Suppressor macrophage treated with lipopolysaccharide for 1 hour (primary cell): Measurements from ENCODE around the gene PLEKHA5.
"Not testable (repeated sequence)": the region's sequence is repeated elsewhere in the genome, so short reads cannot be mapped to it uniquely, and the experiment has no call there.

Experiments used
- DNase-seq, 3 donors: peaks; one replicate each; pipeline ENCODE4 v3.0.0-alpha.2; 2020 to 2022

Gene PLEKHA5

GRCh38 chr12:19168644-19169043 lies 39.1 kb downstream of the PLEKHA5 start:
- no peak for DNase-seq

DNA sequence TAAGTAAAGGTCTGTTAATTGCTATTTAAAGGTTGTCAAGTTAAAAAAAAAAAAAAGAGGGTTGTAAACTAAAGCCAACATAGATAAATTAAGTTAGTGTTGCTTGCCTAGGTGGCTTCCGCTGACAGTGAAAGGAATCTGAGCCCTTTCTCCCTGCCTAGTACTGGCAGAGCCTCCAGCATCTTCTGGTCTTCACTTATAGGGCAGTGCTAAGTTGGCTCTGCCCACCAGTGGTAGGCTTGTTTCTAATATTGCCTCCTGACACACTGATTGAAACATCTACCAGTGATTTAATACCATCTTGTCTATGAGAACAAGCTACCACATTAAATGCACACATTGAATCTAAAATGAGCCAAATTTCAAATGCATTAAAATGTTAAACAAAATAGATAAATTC lies 39.7 kb downstream of the PLEKHA5 start:
- DNase-seq, result no peak

- not testable (repeated sequence) for DNase-seq
These were observed 40.8 kb downstream of the PLEKHA5 start for GRCh38 chr12:19170286-19170685.

- DNase-seq, result no peak
These were observed 42.2 kb downstream of the PLEKHA5 start for GRCh38 chr12:19171731-19172130.

DNA sequence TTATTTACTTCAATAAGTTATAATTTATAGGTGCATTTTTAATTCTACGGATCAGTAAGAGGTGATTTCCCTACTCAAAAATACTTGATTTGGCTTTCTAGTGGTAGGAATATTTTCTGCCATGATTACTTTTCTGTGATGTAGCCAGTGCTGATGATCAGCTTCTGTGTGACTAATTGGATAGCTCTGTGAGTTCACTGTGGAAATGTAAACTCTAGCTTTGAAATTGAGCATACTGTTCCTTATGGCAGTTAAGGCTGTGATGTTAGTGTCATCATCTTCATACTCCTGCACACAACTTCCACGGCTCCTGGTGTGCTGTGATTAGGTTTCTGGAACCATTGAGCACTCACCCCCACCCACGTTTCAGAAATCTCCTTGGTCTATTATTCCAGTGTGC lies 48.2 kb downstream of the PLEKHA5 start:
- no peak for DNase-seq

- DNase-seq, result no peak
These were observed 50.5 kb downstream of the PLEKHA5 start for GRCh38 chr12:19179986-19180385.

DNA sequence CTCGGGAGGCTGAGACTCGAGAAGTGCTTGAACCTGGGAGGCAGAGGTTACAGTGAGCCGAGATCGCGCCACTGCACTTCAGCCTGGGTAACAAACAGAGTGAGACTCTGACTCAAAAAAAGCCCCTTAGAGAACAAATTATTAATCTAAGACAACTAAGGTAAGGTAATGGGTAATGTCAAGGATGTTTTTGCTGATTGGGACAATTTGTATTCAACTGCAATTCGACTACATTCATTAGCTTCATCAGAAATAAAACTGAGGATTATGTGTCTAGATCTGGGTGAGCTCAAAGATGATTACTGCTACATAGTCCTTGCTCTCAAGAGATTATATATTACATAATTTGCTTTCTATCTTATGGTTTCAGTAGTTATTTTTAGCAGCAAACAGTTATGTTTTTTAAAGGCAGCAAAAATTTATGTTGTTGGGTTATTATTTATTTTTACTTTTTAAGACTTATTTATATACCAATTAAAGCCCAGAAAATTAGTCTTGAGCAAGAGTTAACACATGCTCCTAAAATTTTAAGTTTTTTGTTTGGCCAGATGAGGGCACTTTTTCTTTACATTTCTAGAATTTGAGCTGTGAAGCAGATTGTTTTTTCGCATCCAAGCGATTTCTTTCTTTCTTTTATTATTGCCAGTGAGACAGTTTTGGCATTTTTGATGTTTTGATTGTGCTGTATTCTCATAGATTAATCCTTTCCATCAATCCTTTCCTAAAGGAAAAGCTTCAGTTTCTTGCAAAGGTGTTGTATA lies 52.3 kb downstream of the PLEKHA5 start:
- peak; percentile 15 to 55 (median 40) for DNase-seq

DNA sequence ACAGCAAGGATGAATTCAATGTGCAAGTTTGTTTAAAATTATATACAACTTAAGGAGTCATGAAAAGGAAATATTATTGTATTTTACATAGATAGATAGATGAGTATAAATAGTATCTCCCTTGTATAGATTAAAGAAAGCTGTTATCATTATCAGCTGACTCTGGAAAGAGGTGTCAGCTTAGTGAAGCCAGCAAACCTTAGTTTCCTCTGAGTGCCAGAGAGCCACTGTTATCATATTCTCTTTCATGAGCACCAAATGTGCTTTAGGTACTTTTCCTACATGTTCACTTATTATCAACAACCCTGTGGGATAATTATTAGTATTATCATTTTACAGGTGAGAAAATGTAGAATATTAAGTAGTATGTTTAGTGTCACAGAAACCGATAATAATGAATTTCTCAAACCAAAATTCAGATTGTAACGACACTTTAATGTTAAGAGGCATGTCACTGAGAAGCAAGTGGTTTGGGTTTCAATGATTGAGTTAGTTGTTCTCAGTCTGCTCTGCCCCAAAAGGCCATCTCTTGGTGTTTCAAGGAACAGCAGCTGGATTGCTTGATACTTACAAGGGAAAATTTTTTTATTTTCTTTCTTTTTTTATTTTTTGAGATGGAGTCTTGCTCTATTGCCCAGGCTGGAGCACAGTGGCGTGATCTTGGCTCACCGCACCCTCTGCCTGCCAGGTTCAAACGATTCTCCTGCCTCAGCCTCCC lies 53.7 kb downstream of the PLEKHA5 start:
- DNase-seq, result no peak

DNA sequence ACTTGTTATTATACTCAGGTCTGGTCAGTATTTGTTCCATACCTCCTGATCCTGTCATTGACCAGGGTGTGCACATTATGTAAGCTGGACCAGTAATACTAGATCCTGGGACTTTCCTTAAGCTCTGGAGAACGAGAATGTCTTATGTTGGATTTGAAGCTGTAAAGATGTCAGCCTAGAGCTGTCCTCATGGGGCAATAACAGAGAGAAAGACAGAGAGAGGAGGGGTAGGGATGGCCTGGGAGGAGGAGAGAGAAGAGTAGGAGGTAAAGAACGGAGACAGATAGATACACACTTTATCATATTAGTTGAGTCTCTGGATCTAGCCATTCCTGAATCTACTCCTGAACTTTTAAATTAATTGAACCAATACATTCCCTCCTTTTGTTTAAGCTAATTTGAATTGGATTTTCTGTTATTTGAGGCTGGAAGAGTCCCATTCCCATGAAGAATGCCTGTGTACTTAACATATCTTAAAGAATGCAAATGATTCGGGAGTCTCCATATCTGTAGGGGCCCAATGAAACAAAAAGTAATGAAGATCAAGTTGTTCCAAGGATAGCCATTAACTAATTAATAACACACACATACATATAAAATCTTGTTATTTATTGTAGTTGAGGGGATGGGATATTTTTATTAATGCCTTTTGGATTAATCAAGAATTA lies 55.9 kb downstream of the PLEKHA5 start:
- no peak for DNase-seq

DNA sequence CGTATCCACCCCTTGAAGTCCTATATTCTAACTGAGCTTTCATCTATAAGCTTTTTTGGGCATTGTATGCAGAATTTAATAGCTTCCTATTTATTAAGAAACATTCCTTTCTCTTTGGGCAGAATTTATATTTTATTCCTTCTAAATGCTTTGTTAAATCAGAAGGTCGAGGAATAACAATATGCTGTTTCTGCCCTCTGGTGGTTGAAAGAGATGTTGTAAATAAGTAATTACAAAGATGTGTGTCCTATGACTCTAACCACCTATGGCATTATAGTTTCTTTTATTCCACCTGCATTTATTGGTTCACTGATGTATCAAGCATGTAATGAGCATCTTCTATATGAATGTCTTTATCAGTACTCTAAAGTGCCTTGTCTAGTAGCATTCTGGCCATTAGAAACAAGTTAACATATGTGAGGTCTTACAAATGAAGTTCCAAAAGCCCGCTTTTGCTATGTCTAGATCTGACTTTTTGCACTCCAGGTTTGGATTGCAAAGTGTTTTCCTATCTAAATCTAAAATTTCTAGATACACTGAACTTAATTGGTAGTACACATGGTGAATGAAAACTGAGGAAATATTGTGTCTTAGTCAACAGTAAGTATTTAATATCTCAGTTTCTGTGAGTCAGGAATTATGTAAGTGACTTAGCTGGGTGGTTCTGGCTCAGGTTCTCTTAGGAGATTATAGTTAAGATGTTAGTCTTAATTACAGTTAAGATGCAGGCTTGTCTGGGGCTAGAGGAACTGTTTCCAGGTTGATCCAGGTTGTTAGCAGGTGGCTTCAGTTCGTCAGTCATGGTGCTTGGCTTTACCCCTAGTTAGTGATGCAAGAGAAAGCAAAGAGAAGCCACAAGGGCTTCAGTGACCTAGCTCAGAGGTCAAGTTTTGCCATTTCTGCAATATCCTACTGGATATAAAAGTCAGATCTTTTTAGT lies 57.5 kb downstream of the PLEKHA5 start:
- peak; percentile 58 to 73 (median 60) for DNase-seq

- DNase-seq, result no peak
These were observed 60.0 kb downstream of the PLEKHA5 start for GRCh38 chr12:19189522-19189921.

GRCh38 chr12:19190292-19191031 lies 60.9 kb downstream of the PLEKHA5 start:
- DNase-seq, result peak; percentile 58 to 87 (median 85)

DNA sequence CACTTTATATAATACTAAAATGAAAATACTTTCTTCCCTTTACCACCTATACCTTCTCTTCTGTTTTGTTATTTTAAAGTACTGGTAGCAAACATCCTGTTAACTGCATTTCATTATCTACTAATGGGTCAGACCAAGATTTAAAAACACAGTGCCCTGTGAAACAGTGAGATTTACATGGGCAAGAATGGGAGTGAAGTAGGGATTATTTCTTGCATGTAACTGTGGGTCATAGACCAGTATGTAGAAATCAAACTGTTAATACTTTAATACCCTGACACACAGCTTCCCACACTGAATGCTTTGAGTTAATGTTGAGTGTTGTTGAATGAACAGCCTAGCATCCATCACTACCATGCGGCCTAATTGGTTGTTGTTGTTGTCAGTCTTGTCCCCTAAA lies 61.6 kb downstream of the PLEKHA5 start:
- DNase-seq, result peak in 1 of 3 donors; percentile 17

GRCh38 chr12:19191563-19191962 lies 62.0 kb downstream of the PLEKHA5 start:
- no peak for DNase-seq

GRCh38 chr12:19192710-19193109 lies 63.2 kb downstream of the PLEKHA5 start:
- DNase-seq, result no peak

GRCh38 chr12:19194963-19195362 lies 65.4 kb downstream of the PLEKHA5 start:
- DNase-seq, result no peak

- DNase-seq, result peak in 1 of 3 donors; percentile 3
These were observed 67.6 kb downstream of the PLEKHA5 start for GRCh38 chr12:19196959-19197630.

DNA sequence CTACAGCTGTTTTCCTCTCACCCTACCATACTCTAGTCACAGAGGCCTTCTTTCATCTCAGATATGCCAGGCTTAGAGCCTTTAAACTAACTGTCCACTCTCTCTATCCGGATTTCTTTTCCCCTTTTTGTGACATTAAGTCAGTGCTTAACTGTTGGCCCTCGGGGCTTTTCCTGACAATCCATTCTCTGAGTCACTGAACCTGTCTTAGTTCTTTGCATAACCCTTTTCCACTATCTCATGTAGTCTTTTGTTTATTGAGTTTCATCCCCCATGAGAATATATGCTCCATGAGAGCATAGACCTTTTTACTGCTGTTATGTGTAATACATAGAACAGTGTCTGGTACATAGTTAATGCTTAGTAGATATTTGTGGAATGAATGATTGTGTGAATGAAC lies 68.7 kb downstream of the PLEKHA5 start:
- DNase-seq, result no peak

DNA sequence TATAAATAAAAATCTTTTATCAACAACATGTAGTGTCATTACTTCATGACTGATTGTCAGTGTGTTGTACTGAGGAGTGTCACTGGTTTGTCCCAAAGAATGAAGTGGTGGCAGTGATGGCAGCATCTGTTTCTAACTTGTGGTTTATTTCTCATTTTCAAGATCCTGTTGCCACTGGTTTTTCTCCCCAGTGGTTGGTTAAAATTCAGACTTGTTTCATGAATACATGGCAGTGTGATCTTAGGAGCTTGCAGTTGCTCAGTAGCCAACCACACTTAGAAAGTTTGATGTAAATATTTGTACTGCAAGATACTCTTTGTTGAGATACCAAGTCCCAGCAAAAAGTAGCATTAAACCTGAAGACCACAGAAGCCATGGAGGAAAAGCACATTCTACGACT lies 69.8 kb downstream of the PLEKHA5 start:
- DNase-seq, result no peak

DNA sequence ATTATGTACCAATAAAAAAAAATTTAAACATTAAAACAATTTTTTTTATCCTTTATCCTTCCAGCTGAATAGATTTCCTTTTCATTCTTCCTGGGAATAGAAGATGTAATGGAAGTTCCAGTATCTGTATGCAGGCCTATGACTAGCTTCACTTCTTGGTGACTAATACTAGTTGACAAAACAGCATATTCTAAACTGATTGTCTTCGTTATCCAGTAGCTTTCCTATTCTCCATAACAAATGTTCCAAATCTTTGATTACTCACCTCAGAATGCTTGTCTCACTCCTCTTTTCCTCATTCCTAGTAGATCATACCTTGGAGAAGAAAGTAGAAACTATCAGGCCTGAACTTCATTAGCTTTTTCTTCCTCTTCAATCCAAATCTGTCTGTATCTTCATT lies 70.7 kb downstream of the PLEKHA5 start:
- DNase-seq, result no peak

DNA sequence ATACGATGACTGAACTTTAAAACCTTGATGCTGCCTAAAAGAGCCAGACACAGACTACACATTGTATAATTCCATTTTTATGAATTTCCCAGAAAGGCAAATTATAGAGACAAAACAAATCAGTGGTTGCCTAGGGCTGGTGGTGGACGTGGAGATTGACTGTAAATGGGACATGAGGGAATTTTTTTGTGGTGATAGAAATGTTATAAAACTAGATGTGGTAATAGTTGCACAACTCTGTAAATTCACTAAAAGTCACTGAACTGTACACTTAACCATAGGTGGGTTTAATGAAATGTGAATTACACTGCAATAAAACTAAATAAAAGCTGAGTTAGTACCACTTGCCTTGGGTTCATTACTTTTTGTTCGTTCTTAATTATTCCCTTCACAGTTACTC lies 72.1 kb downstream of the PLEKHA5 start:
- DNase-seq, result peak; percentile 22 to 72 (median 64)
